ENCODE measurements around the gene ZFPM1.

The ZFPM1 gene

DNA sequence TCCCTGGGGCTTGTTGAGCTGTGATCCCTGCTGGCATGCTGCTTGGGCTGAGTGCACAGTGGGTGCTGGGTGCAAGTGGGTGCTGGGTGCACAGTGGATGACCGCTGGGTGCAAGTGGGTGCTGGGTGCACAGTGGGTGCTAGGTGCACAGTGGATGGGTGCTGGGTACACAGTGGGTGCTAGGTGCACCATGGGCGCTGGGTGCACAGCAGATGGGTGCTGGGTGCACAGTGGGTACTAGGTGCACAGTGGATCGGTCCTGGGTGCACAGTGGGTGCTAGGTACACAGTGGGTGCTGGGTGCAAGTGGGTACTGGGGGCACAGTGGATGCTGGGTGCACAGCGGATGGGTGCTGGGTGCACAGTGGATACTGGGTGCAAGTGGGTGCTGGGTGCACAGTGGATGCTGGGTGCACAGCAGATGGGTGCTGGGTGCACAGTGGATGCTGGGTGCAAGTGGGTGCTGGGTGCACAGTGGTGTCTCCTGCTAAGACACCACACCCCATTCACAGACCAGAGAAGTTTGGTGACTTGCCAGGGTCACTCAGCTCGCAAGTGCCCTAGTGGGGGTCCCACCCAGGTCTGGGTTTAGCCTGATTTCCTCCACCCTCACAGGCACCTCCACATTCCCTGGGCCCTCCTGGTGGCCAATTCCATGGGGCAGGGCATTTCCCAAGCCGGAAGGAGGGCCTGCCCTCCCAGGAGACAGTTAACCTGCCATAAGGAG lies 33.5 kb downstream of the ZFPM1 start:
- no peaks in the 10 kb centered on the region for H3K79me2 ChIP-seq (ENCODE audit: insufficient read depth, low read depth)
- H3K4me1 ChIP-seq (ENCODE audit: low read depth, poor library complexity, severe bottlenecking) = no peaks in the 10 kb centered on the region
- H3K4me3 ChIP-seq (IDR thresholded peaks at IDR 0.05; ENCODE audit: insufficient read depth, low read depth, low read length) = no peak overlapping the region
- no peaks in the 10 kb centered on the region for H3K36me3 ChIP-seq (ENCODE audit: insufficient read depth)
- H3K9ac ChIP-seq = no peak overlapping the region
- no peak overlapping the region for H2AFZ ChIP-seq (ENCODE audit: low read depth)
- H3K27ac ChIP-seq = no peak overlapping the region
- peaks cover 68% of the 10 kb centered on the region for H3K27me3 ChIP-seq (ENCODE audit: insufficient read depth, low read depth)
- no peaks in the 10 kb centered on the region for H4K20me1 ChIP-seq (ENCODE audit: insufficient read depth)
- no peak overlapping the region for H3K4me2 ChIP-seq
- TF ChIP-seq, protein P1, sequence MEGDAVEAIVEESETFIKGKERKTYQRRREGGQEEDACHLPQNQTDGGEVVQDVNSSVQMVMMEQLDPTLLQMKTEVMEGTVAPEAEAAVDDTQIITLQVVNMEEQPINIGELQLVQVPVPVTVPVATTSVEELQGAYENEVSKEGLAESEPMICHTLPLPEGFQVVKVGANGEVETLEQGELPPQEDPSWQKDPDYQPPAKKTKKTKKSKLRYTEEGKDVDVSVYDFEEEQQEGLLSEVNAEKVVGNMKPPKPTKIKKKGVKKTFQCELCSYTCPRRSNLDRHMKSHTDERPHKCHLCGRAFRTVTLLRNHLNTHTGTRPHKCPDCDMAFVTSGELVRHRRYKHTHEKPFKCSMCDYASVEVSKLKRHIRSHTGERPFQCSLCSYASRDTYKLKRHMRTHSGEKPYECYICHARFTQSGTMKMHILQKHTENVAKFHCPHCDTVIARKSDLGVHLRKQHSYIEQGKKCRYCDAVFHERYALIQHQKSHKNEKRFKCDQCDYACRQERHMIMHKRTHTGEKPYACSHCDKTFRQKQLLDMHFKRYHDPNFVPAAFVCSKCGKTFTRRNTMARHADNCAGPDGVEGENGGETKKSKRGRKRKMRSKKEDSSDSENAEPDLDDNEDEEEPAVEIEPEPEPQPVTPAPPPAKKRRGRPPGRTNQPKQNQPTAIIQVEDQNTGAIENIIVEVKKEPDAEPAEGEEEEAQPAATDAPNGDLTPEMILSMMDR (conservative IDR thresholded peaks at IDR 0.05; ENCODE audit: low read depth, low read length) = no peak

DNA sequence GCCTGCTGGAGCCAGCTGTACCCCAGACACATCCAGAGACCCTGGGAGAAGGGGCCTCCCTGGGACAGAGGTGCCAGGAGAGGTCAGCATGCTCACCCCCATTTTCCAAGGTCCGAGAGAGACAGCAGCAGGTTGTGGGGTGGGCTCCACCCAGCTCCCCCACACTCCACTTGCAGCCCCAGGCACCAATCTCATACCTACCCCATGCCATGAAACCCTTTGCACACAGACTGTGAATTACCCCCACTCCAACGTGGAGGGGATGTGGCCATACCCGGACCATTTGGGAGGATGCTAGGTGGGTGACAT lies 34.0 kb downstream of the ZFPM1 start:
- Histone ChIP-seq H3K9ac (no peak overlapping the region), H3K36me3 (ENCODE audit: insufficient read depth) (no peaks in the 10 kb centered on the region), H4K20me1 (ENCODE audit: insufficient read depth) (no peaks in the 10 kb centered on the region), H2AFZ (ENCODE audit: low read depth) (no peak overlapping the region), H3K27me3 (ENCODE audit: insufficient read depth, low read depth) (peaks cover 67% of the 10 kb centered on the region), H3K4me2 (no peak overlapping the region), H3K4me1 (ENCODE audit: low read depth, poor library complexity, severe bottlenecking) (no peaks in the 10 kb centered on the region), H3K79me2 (ENCODE audit: insufficient read depth, low read depth) (no peaks in the 10 kb centered on the region), H3K27ac (no peak overlapping the region), H3K4me3 (IDR thresholded peaks at IDR 0.05; ENCODE audit: insufficient read depth, low read depth, low read length) (no peak overlapping the region)
- TF ChIP-seq, protein P1 (conservative IDR thresholded peaks at IDR 0.05; ENCODE audit: low read depth, low read length) = no peak

DNA sequence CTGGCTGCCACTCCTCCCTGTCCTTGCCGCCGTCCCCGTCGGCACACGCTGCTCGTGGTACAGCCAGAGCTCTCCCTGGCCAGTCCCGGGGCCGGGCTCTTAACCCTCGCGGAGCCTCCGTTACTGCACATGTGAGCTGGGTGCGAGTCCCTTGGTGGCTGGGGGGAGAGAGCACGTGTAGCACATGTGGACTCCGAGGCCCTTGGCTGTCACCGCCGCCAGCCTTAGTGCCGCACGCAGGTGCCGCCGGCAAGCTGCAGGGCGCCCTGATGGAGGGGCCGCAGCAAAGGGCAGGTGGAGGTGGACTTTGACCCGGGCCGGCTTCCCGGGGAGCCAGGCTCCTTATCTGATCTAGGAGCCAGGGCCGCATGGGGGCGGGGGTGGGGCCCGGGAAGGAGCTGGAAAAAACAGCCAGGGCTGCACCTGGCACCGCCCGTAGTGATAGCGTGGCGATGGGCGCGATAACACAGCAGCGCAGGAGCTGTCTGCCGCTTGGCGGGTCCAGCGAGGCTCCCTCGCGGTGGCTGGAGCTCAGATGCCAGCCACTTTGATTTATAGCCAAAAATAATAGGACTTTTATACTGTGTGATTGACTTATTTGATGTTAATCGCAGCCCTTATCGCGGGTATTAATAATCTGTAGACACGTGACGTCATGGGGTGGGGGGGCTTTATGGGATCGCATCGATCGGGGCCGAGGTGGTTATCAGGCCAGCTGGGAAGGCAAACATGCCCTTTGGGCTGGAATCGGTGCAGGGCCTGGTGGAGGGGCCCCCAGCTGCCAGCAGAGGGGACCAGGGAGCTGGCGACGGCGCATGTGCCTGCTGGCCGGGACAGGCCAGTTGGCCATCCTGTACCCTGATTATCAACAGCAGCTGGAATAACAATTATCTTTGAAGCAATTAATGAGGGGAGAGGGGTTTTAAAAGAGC lies 35.1 kb downstream of the ZFPM1 start:
- Histone ChIP-seq H3K27me3 (ENCODE audit: insufficient read depth, low read depth) (peaks cover 59% of the 10 kb centered on the region), H3K4me2 (no peak overlapping the region), H3K4me3 (IDR thresholded peaks at IDR 0.05; ENCODE audit: insufficient read depth, low read depth, low read length) (no peak overlapping the region), H3K27ac (no peak overlapping the region), H2AFZ (ENCODE audit: low read depth) (no peak overlapping the region), H3K4me1 (ENCODE audit: low read depth, poor library complexity, severe bottlenecking) (no peaks in the 10 kb centered on the region), H3K9ac (no peak overlapping the region), H4K20me1 (ENCODE audit: insufficient read depth) (no peaks in the 10 kb centered on the region), H3K36me3 (ENCODE audit: insufficient read depth) (no peaks in the 10 kb centered on the region), H3K79me2 (ENCODE audit: insufficient read depth, low read depth) (no peaks in the 10 kb centered on the region)
- TF ChIP-seq, protein P1 (conservative IDR thresholded peaks at IDR 0.05; ENCODE audit: low read depth, low read length) = no peak

DNA sequence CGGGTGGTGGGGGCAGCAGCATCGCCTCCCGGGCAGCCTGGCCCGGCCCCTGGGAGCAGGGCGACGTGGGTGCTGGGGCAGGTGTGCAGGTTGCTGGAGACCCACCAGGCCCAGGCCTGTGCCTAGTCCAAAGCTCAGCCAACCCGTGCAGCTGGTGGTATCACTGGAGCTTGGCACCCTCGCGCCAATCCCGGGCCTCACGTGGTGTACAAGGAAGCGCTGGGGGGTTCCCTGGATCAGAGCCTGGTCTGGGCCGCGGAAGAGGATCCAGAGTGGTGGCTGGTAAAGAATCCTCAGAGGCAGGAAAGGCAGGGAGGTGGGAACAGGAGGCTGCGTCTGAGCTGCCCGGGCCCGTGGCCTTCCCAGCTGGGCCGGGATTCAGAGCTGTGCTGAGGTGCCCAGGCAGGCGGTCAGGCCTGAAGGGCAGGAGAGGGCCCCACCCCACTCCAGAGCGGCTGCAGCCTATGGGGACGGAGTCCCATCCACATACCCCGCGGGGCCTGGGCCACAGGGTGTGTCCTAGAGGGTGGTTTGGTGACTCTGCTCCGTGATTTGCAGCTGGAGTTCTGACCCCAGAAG lies 36.2 kb downstream of the ZFPM1 start:
- Histone ChIP-seq H3K9ac (no peak overlapping the region), H3K4me3 (IDR thresholded peaks at IDR 0.05; ENCODE audit: insufficient read depth, low read depth, low read length) (no peak overlapping the region), H4K20me1 (ENCODE audit: insufficient read depth) (no peaks in the 10 kb centered on the region), H3K4me1 (ENCODE audit: low read depth, poor library complexity, severe bottlenecking) (no peaks in the 10 kb centered on the region), H2AFZ (ENCODE audit: low read depth) (no peak overlapping the region), H3K4me2 (no peak overlapping the region), H3K27me3 (ENCODE audit: insufficient read depth, low read depth) (peaks cover 56% of the 10 kb centered on the region), H3K27ac (no peak overlapping the region), H3K36me3 (ENCODE audit: insufficient read depth) (no peaks in the 10 kb centered on the region), H3K79me2 (ENCODE audit: insufficient read depth, low read depth) (no peaks in the 10 kb centered on the region)
- TF ChIP-seq, protein P1 (conservative IDR thresholded peaks at IDR 0.05; ENCODE audit: low read depth, low read length) = no peak
